GM12878 (cell line): ENCODE results near the gene SPG7. TPM values are rescaled to one million over a fixed set of nuclear protein-coding genes. Genes with fewer than 3 reads are reported as not detected.

Experiments used
- ATAC-seq: fragments of 200-7000 bp; cut with Tn5 transposase; 3 replicates; pipeline ENCODE4 v1.9.1; 2020; ENCODE audit warnings: mild to moderate bottlenecking, moderate library complexity
- BruUV-seq: library from RNA; stranded (reverse); fragments of 400-500 nt; replicated peaks from 2 replicates; lab custom pipeline; 2021; lab: Mats Ljungman, UMichigan
- CTCF ChIA-PET: fragments of 300-600 bp; sonication (Branson Sonifier 250); formaldehyde crosslinking; extraction: SDS; loops from one replicate; lab custom pipeline; 2021; ENCODE audit warnings: inconsistent platforms; lab: Yijun Ruan, JAX
- POLR2A ChIA-PET: fragments of 350-600 bp; formaldehyde crosslinking; extraction: SDS; loops from one replicate; lab custom pipeline; 2021; ENCODE audit warnings: inconsistent platforms; lab: Charles Lee
- RAD21 ChIA-PET: fragments of 300-600 bp; sonication (Branson Sonifier 250); formaldehyde crosslinking; loops from one replicate; lab custom pipeline; 2023; ENCODE audit warnings: antibody characterized with exemption; ENCODE audit not compliant: unreplicated experiment; lab: Charles Lee
- SMC1A ChIA-PET: fragments of 300-600 bp; sonication (Branson Sonifier 250); formaldehyde crosslinking; loops from one replicate; lab custom pipeline; 2023; ENCODE audit not compliant: unreplicated experiment, uncharacterized antibody; lab: Charles Lee
- DNase-seq: peaks from one replicate; pipeline ENCODE4 v3.0.0-alpha.2; 2011; ENCODE audit warnings: low read depth, low spot score
- FAIRE-seq: peaks from 3 replicates; lab custom pipeline; 2011; peaks lifted over from hg19 to GRCh38; lab: Jason Lieb, UNC
- H2AFZ ChIP-seq: 2 replicates; pipeline ENCODE4 v1.6.0; 2011; ENCODE audit warnings: low read depth, low read length, control low read depth; ENCODE audit not compliant: control insufficient read depth
- H3K27ac ChIP-seq: 2 replicates; pipeline ENCODE4 v1.5.1; 2011; ENCODE audit warnings: control low read depth; ENCODE audit not compliant: control insufficient read depth, insufficient read depth
- H3K27me3 ChIP-seq, 2 experiments: replicated peaks in 1 of 2; 2 replicates each; pipeline versions ENCODE4 v1.6.0 to v1.6.1; 2011; ENCODE audit warnings: low read length in 1 of 2; ENCODE audit not compliant: control insufficient read depth in 2 of 2, insufficient read depth in 2 of 2
- H3K36me3 ChIP-seq, 2 experiments: 2 replicates each; pipeline ENCODE4 v1.5.1; 2011; ENCODE audit warnings: low read length in 1 of 2; ENCODE audit not compliant: control insufficient read depth in 2 of 2, insufficient read depth in 2 of 2
- H3K4me1 ChIP-seq: 2 replicates; pipeline ENCODE4 v1.6.1; 2011; ENCODE audit warnings: mild to moderate bottlenecking, low read length, moderate library complexity, mixed read lengths; ENCODE audit not compliant: control insufficient read depth, insufficient read depth
- H3K4me2 ChIP-seq: 2 replicates; pipeline ENCODE4 v1.6.0; 2011; ENCODE audit warnings: control low read depth; ENCODE audit not compliant: control insufficient read depth, insufficient read depth
- H3K4me3 ChIP-seq: fragments of 200-600 bp; sonication (generic); 2 replicates; pipeline ENCODE4 v1.5.1; 2016
- H3K79me2 ChIP-seq: 2 replicates; pipeline ENCODE4 v1.6.0; 2011; ENCODE audit warnings: low read length; ENCODE audit not compliant: control insufficient read depth, insufficient read depth
- H3K9ac ChIP-seq: 2 replicates; pipeline ENCODE4 v1.8.0; 2011; ENCODE audit warnings: low read length, control low read depth, mixed read lengths; ENCODE audit not compliant: control insufficient read depth, insufficient read depth
- H3K9me3 ChIP-seq: replicated peaks from 3 replicates; pipeline ENCODE4 v1.5.1; 2011; ENCODE audit warnings: mild to moderate bottlenecking, low read length; ENCODE audit not compliant: control insufficient read depth, insufficient read depth
- H4K20me1 ChIP-seq: 2 replicates; pipeline ENCODE4 v1.6.0; 2011; ENCODE audit not compliant: control insufficient read depth, insufficient read depth
- ATF7 ChIP-seq: fragments of 450-650 bp; IDR thresholded peaks from 2 replicates; pipeline ENCODE4 v1.6.1; 2016; ENCODE audit warnings: low read depth, mild to moderate bottlenecking
- CHD1 ChIP-seq: IDR thresholded peaks from 2 replicates; pipeline ENCODE4 v1.6.1; 2012; ENCODE audit warnings: low read depth, low read length, improper control_type of control experiment
- CHD2 ChIP-seq: IDR thresholded peaks from 2 replicates; pipeline ENCODE4 v1.6.1; 2011; ENCODE audit warnings: low read depth, low read length, improper control_type of control experiment, borderline replicate concordance
- DPF2 ChIP-seq: fragments of 450-650 bp; IDR thresholded peaks from 2 replicates; pipeline ENCODE4 v1.6.1; 2017; ENCODE audit warnings: mild to moderate bottlenecking
- EGR1 ChIP-seq, 2 experiments: IDR thresholded peaks; 1 replicate in 1 of 2; 2 replicates in 1 of 2; pipeline ENCODE4 v1.6.1; 2011 to 2012; ENCODE audit warnings: low read depth in 2 of 2, low read length in 2 of 2, borderline replicate concordance in 1 of 2, mild to moderate bottlenecking in 1 of 2, moderate library complexity in 1 of 2
- ESRRA ChIP-seq: IDR thresholded peaks from 2 replicates; pipeline ENCODE4 v1.6.1; 2012; ENCODE audit warnings: mild to moderate bottlenecking, low read length, improper control_type of control experiment
- EZH2 ChIP-seq: IDR thresholded peaks from 2 replicates; pipeline ENCODE4 v1.6.1; 2012; ENCODE audit warnings: low read depth, mild to moderate bottlenecking, control low read depth, inconsistent platforms, low read length, borderline replicate concordance; ENCODE audit not compliant: control insufficient read depth
- HDAC6 ChIP-seq: fragments of 200-600 bp; sonication (generic); IDR thresholded peaks from one replicate; pipeline ENCODE4 v1.8.0; 2017; ENCODE audit warnings: antibody characterized with exemption; ENCODE audit not compliant: unreplicated experiment
- JUND ChIP-seq: IDR thresholded peaks from 2 replicates; pipeline ENCODE4 v1.6.1; 2012; ENCODE audit warnings: low read depth, mild to moderate bottlenecking, low read length, improper control_type of control experiment, moderate library complexity
- NFXL1 ChIP-seq: fragments of 450-650 bp; IDR thresholded peaks from 2 replicates; pipeline ENCODE4 v1.6.1; 2017; ENCODE audit warnings: antibody characterized with exemption, mild to moderate bottlenecking, borderline replicate concordance
- NR2F1 ChIP-seq: fragments of 450-650 bp; conservative IDR thresholded peaks from 2 replicates; pipeline ENCODE4 v1.6.1; 2017; ENCODE audit warnings: mild to moderate bottlenecking
- PAX8 ChIP-seq: fragments of 450-650 bp; IDR thresholded peaks from 2 replicates; pipeline ENCODE4 v1.6.1; 2017; ENCODE audit warnings: mild to moderate bottlenecking, moderate library complexity
- POLR2A ChIP-seq: IDR thresholded peaks from 2 replicates; pipeline ENCODE4 v1.6.1; 2011; ENCODE audit warnings: low read depth, mild to moderate bottlenecking, low read length
- RFX5 ChIP-seq: IDR thresholded peaks from 2 replicates; pipeline ENCODE4 v1.6.1; 2011; ENCODE audit warnings: low read depth, low read length, improper control_type of control experiment
- SREBF2 ChIP-seq: IDR thresholded peaks from 2 replicates; pipeline ENCODE4 v1.6.1; 2012; ENCODE audit warnings: mild to moderate bottlenecking, low read length
- TARDBP ChIP-seq: IDR thresholded peaks from 2 replicates; pipeline ENCODE4 v1.6.1; 2016; ENCODE audit warnings: borderline replicate concordance
- ZNF24 ChIP-seq: fragments of 450-650 bp; IDR thresholded peaks from 2 replicates; pipeline ENCODE4 v1.6.1; 2017; ENCODE audit warnings: antibody characterized with exemption, mild to moderate bottlenecking
- WGBS: methylation state at CpG from one replicate; pipeline ENCODE4 v1.1.6; 2016; ENCODE audit warnings: low lambda C conversion rate; ENCODE audit not compliant: insufficient replicate concordance, insufficient coverage; ENCODE audit errors: missing lambda C conversion rate; 5-methylcytosine and 5-hydroxymethylcytosine counted together
- in situ Hi-C: fragments of 300-500 bp; cut with MboI; formaldehyde crosslinking; loops from 9 replicates; pipeline ENCODE4 v1.14.3; 2018; ENCODE audit warnings: mixed read lengths
- intact Hi-C: fragments of 100-400 bp; cut with micrococcal nuclease; formaldehyde crosslinking; loops from one replicate; pipeline ENCODE4 v1.14.2; 2022; ENCODE audit not compliant: unreplicated experiment
- polyA plus RNA-seq, 11 experiments: library from polyadenylated mRNA; depleted of rRNA in 4 of 11; unstranded in 6 of 11; stranded (reverse) in 5 of 11; fragments of >200 nt; fragmentation: Nextera tagmentation in 4 of 11; fragmentation: Illumina TruSeq in 1 of 11; extraction: Ambion mirVana in 4 of 11; extraction: Trizol in 1 of 11; gene quantifications; 1 replicate in 1 of 11; 2 replicates in 10 of 11; pipeline versions ENCODE4 v1.2.1 to v1.2.3, GENCODE V29; 2011 to 2016; ENCODE audit warnings: inconsistent platforms in 2 of 11, missing spikeins in 2 of 11, low read depth in 1 of 11
- total RNA-seq, 4 experiments: library from RNA; depleted of rRNA in 3 of 4; stranded (reverse); fragments of >200 nt in 3 of 4; fragmentation: Illumina TruSeq in 1 of 4; extraction: Trizol in 1 of 4; gene quantifications; 2 replicates each; pipeline versions ENCODE4 v1.2.1 to v1.2.3, GENCODE V29; 2013 to 2021
- TF ChIP-seq, protein P1 (sequence below): fragments of 450-650 bp; IDR thresholded peaks from 2 replicates; pipeline ENCODE4 v1.6.1; 2017; ENCODE audit warnings: low read depth, mild to moderate bottlenecking, moderate library complexity
- TF ChIP-seq, protein P2 (sequence below): IDR thresholded peaks from 2 replicates; pipeline ENCODE4 v1.6.1; 2012; ENCODE audit warnings: mild to moderate bottlenecking, low read depth, low read length

SPG7 gene
- total and polyA plus RNA-seq, 10 of the 15 experiments (the other 5 are each of a cell fraction or from before 2014, with no cell fraction given) = 5.9 to 75.9 (median 52.5) TPM

- Histone ChIP-seq H3K27ac (no peak overlapping the region), H3K4me1 (peaks cover 21% of the 10 kb centered on the region), H3K9ac (no peak overlapping the region), H3K9me3 (no peaks in the 10 kb centered on the region), H3K36me3 (no peaks in the 10 kb centered on the region), H3K27me3 (no peaks in the 10 kb centered on the region), H4K20me1 (no peaks in the 10 kb centered on the region), H3K4me2 (no peak overlapping the region), H3K4me3 (no peak overlapping the region), H3K79me2 (peaks cover 22% of the 10 kb centered on the region), H2AFZ (no peak overlapping the region)
- ATAC-seq (no peak), FAIRE-seq (no peak), DNase-seq (no peak)
- SMC1A ChIA-PET = no interaction called here
- CTCF ChIA-PET = interaction anchor here (1.3 kb wide), 1 partner anchor 139 kb away, joined by 3 read pairs; no protein-coding TSS in a partner anchor
- 75% methylated on average over 4 of the region's 7 CpGs for WGBS
- POLR2A ChIA-PET = interaction anchor here (0.5 to 2.5 kb wide), 3 partner anchors 12 to 63 kb away, joined by 3 to 7 read pairs (median 3); no protein-coding TSS in a partner anchor
- RAD21 ChIA-PET = no interaction called here
- intact Hi-C loops = loop anchor here (2.0 kb wide), 1 partner anchor 13 kb away; the partner anchor contains the start of gene ANKRD11
- TF ChIP-seq, protein P1, sequence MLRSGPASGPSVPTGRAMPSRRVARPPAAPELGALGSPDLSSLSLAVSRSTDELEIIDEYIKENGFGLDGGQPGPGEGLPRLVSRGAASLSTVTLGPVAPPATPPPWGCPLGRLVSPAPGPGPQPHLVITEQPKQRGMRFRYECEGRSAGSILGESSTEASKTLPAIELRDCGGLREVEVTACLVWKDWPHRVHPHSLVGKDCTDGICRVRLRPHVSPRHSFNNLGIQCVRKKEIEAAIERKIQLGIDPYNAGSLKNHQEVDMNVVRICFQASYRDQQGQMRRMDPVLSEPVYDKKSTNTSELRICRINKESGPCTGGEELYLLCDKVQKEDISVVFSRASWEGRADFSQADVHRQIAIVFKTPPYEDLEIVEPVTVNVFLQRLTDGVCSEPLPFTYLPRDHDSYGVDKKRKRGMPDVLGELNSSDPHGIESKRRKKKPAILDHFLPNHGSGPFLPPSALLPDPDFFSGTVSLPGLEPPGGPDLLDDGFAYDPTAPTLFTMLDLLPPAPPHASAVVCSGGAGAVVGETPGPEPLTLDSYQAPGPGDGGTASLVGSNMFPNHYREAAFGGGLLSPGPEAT = no peak
- TF ChIP-seq SREBF2 (no peak), CHD2 (no peak), HDAC6 (no peak), NFXL1 (no peak), CHD1 (no peak), TARDBP (no peak), DPF2 (no peak), POLR2A (no peak), ATF7 (no peak), ESRRA (no peak), JUND (no peak), ZNF24 (no peak), EZH2 (no peak), EGR1 (IDR thresholded peaks at IDR 0.05; ENCODE audit: borderline replicate concordance in 1 of 2, low read depth in 2 of 2, low read length in 2 of 2) (no peak), RFX5 (no peak), PAX8 (no peak), NR2F1 (no peak)
- TF ChIP-seq, protein P2, sequence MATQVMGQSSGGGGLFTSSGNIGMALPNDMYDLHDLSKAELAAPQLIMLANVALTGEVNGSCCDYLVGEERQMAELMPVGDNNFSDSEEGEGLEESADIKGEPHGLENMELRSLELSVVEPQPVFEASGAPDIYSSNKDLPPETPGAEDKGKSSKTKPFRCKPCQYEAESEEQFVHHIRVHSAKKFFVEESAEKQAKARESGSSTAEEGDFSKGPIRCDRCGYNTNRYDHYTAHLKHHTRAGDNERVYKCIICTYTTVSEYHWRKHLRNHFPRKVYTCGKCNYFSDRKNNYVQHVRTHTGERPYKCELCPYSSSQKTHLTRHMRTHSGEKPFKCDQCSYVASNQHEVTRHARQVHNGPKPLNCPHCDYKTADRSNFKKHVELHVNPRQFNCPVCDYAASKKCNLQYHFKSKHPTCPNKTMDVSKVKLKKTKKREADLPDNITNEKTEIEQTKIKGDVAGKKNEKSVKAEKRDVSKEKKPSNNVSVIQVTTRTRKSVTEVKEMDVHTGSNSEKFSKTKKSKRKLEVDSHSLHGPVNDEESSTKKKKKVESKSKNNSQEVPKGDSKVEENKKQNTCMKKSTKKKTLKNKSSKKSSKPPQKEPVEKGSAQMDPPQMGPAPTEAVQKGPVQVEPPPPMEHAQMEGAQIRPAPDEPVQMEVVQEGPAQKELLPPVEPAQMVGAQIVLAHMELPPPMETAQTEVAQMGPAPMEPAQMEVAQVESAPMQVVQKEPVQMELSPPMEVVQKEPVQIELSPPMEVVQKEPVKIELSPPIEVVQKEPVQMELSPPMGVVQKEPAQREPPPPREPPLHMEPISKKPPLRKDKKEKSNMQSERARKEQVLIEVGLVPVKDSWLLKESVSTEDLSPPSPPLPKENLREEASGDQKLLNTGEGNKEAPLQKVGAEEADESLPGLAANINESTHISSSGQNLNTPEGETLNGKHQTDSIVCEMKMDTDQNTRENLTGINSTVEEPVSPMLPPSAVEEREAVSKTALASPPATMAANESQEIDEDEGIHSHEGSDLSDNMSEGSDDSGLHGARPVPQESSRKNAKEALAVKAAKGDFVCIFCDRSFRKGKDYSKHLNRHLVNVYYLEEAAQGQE = no peak
- in situ Hi-C loops = no loop called here
- no TSS peak for BruUV-seq
Measured at GRCh38 chr16:89504091-89504490, 4.1 kb upstream of the SPG7 start.
